Progenitor cell of endocrine pancreas (in vitro differentiated cells): ENCODE data around the gene BMPR2. TPM values are rescaled to one million over a fixed set of nuclear protein-coding genes. Genes with fewer than 3 reads are reported as not detected.

Experiments
- DNase-seq: peaks from one replicate; pipeline ENCODE4 v3.0.0; 2021; ENCODE audit warnings: low spot score; ENCODE audit not compliant: unreplicated experiment
- H3K27ac Mint-ChIP-seq: 2 replicates; pipeline ENCODE4 v1.8.0; 2021; ENCODE audit warnings: mild to moderate bottlenecking, moderate library complexity, mixed read lengths
- H3K27me3 Mint-ChIP-seq: 2 replicates; pipeline ENCODE4 v1.8.0; 2021; ENCODE audit warnings: mixed read lengths
- H3K36me3 Mint-ChIP-seq: 2 replicates; pipeline ENCODE4 v1.8.0; 2022; ENCODE audit warnings: mixed read lengths; ENCODE audit not compliant: insufficient read depth
- H3K4me1 Mint-ChIP-seq: 2 replicates; pipeline ENCODE4 v1.8.0; 2021; ENCODE audit warnings: low read depth, mixed read lengths
- H3K4me3 Mint-ChIP-seq: 2 replicates; pipeline ENCODE4 v1.8.0; 2021; ENCODE audit warnings: low read depth, mild to moderate bottlenecking, moderate library complexity, mixed read lengths
- H3K9me3 Mint-ChIP-seq: 2 replicates; pipeline ENCODE4 v1.8.0; 2021; ENCODE audit warnings: low read depth, mixed read lengths
- CTCF ChIP-seq: fragments of 200-600 bp; sonication (generic); IDR thresholded peaks from one replicate; pipeline ENCODE4 v1.5.0; 2021; ENCODE audit warnings: antibody characterized with exemption, mild to moderate bottlenecking; ENCODE audit not compliant: unreplicated experiment
- total RNA-seq: library from RNA; stranded (reverse); gene quantifications from 2 replicates; pipeline ENCODE4 v1.2.1, GENCODE V29; 2021

The BMPR2 gene
- total RNA-seq, 1 donor from 2014 or later, result 36.7 TPM

- no peak for TF ChIP-seq CTCF
- Mint-ChIP-seq H3K27me3 (no peaks in the 10 kb centered on the region), H3K36me3 (no peaks in the 10 kb centered on the region), H3K4me3 (no peak overlapping the region), H3K9me3 (no peaks in the 10 kb centered on the region), H3K27ac (no peak overlapping the region), H3K4me1 (no peaks in the 10 kb centered on the region)
- DNase-seq, result no peak
Observed at GRCh38 chr2:202337706-202338346, 38.3 kb upstream of the BMPR2 start.

GRCh38 chr2:202339071-202339870, 36.9 kb upstream of the BMPR2 start:
- DNase-seq, result no peak
- H3K27me3 Mint-ChIP-seq, result no peaks in the 10 kb centered on the region
- H3K27ac Mint-ChIP-seq, result no peak overlapping the region
- H3K4me3 Mint-ChIP-seq, result no peak overlapping the region
- H3K9me3 Mint-ChIP-seq, result no peaks in the 10 kb centered on the region
- no peaks in the 10 kb centered on the region for H3K4me1 Mint-ChIP-seq
- no peaks in the 10 kb centered on the region for H3K36me3 Mint-ChIP-seq
- no peak for TF ChIP-seq CTCF

GRCh38 chr2:202344178-202344577, 31.9 kb upstream of the BMPR2 start:
- Mint-ChIP-seq H3K27ac (no peak overlapping the region), H3K4me3 (no peak overlapping the region)
- DNase-seq, result no peak

DNA sequence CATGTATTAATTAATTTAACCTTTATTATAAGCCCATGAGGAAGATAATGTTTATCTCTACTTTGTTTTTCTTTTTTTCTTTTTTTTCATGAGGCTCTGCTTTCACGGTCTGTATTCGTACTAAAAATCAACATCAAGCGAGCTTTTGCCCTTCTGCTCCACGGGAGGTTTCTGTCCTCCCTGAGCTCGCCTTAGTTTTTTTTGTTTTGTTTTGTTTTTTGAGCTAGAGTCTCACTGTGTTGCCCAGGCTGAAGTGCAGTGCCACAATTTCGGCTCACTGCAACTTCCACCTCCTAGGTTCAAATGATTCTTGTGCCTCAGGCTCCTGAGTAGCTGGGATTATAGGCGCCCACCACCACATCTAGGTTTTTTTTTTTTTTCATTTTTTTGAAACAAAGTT, 29.9 kb upstream of the BMPR2 start:
- Mint-ChIP-seq H3K27me3 (no peaks in the 10 kb centered on the region), H3K4me3 (no peak overlapping the region), H3K27ac (no peak overlapping the region), H3K4me1 (peaks cover under 1% of the 10 kb centered on the region), H3K9me3 (no peaks in the 10 kb centered on the region), H3K36me3 (no peaks in the 10 kb centered on the region)
- no peak for TF ChIP-seq CTCF
- no peak for DNase-seq

More at GRCh38 chr2:202344178-202344577, 31.9 kb upstream of the BMPR2 start:
- Mint-ChIP-seq H3K36me3 (no peaks in the 10 kb centered on the region), H3K4me1 (no peaks in the 10 kb centered on the region), H3K27me3 (no peaks in the 10 kb centered on the region), H3K9me3 (no peaks in the 10 kb centered on the region)
- no peak for TF ChIP-seq CTCF

DNA sequence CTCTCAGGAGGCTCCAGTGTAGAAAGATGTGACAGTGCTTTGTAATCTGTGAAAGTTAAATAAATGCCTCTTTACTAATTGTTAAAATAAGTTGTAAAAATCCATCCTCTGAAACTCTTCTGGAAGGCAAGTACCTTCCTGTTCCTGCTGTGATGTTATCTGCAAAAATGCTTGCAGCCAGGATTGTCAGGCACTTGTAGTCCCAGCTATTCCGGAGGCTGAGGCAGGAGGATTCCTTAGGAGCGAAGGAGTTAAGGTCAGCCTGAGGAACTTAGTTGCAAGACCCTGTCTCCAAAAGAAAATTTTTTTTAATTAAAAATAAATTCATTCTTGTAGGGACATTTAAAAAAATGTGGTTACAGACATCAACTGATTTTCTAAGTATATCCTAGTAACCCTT, 22.7 kb upstream of the BMPR2 start:
- no peak overlapping the region for H3K4me3 Mint-ChIP-seq

More for the DNA sequence above, 22.7 kb upstream of the BMPR2 start:
- no peak for DNase-seq
- Mint-ChIP-seq H3K27ac (no peak overlapping the region), H3K36me3 (no peaks in the 10 kb centered on the region), H3K4me1 (peaks cover 2% of the 10 kb centered on the region), H3K9me3 (no peaks in the 10 kb centered on the region), H3K27me3 (no peaks in the 10 kb centered on the region)
- TF ChIP-seq CTCF, result no peak
